ENCODE measurements around the gene PSMG3.

PSMG3 gene

GRCh38 chr7:1545417-1546246 lies 24.2 kb downstream of the PSMG3 start:
- peaks cover 1% of the 10 kb centered on the region for H3K36me3 ChIP-seq (ENCODE audit: control insufficient read depth, low read depth, low read length)
- no peaks in the 10 kb centered on the region for H3K9me3 ChIP-seq (ENCODE audit: control insufficient read depth, low read depth, low read length)
- H3K27me3 ChIP-seq (ENCODE audit: control insufficient read depth, insufficient read depth, low read length) = no peaks in the 10 kb centered on the region
- H3K4me1 ChIP-seq (ENCODE audit: control insufficient read depth, low read depth, low read length) = no peaks in the 10 kb centered on the region
- H3K9ac ChIP-seq (ENCODE audit: low read length) = no peak overlapping the region
- no peak overlapping the region for H3K4me3 ChIP-seq (ENCODE audit: low read length)
- H3K27ac ChIP-seq (ENCODE audit: low read length) = no peak overlapping the region

- Histone ChIP-seq H3K4me1 (ENCODE audit: control insufficient read depth, low read depth, low read length) (no peaks in the 10 kb centered on the region), H3K4me3 (ENCODE audit: low read length) (no peak overlapping the region), H3K36me3 (ENCODE audit: control insufficient read depth, low read depth, low read length) (peaks cover 4% of the 10 kb centered on the region), H3K9me3 (ENCODE audit: control insufficient read depth, low read depth, low read length) (no peaks in the 10 kb centered on the region), H3K9ac (ENCODE audit: low read length) (no peak overlapping the region), H3K27me3 (ENCODE audit: control insufficient read depth, insufficient read depth, low read length) (no peaks in the 10 kb centered on the region), H3K27ac (ENCODE audit: low read length) (no peak overlapping the region)
Measured at GRCh38 chr7:1544896-1545416, 24.9 kb downstream of the PSMG3 start.

DNA sequence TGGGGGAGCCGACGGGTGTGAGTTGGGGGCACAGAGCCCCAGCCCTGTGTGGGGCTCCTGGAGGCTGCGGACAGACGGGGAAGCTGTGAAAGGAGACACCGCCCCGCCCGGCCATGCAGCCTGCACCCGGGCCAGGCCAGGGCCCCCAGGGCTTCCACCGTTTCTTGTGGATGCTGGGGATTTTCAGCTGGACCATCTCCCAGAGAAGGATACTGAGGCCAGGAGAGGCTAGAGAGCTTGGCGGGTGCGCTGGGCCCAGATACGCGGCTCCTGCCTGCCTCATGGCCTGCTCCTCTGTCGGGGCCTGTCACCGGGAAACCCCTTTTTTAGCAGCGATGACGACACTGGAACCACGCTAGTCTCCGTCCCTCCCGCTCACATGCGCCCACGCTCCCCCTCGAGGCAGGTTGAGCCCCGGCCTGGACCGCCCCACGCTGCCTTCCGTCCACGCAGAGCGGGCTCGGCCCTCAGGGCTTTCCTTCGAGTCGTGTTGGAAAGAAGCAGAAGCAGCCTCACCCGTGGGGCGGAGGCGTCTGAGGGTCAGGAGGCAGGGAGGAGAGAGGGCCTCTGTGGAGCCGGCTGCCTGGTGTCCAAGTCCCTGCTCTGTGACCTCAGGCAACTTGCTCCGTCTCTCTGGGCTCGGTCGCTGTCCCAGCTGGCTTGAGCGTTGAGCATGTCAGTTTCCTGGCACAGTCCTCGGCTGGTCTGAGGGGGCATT lies 25.5 kb downstream of the PSMG3 start:
- Histone ChIP-seq H3K27ac (ENCODE audit: low read length) (no peak overlapping the region), H3K9me3 (ENCODE audit: control insufficient read depth, low read depth, low read length) (no peaks in the 10 kb centered on the region), H3K36me3 (ENCODE audit: control insufficient read depth, low read depth, low read length) (peaks cover 4% of the 10 kb centered on the region), H3K27me3 (ENCODE audit: control insufficient read depth, insufficient read depth, low read length) (no peaks in the 10 kb centered on the region), H3K4me3 (ENCODE audit: low read length) (no peak overlapping the region), H3K9ac (ENCODE audit: low read length) (no peak overlapping the region), H3K4me1 (ENCODE audit: control insufficient read depth, low read depth, low read length) (no peaks in the 10 kb centered on the region)

DNA sequence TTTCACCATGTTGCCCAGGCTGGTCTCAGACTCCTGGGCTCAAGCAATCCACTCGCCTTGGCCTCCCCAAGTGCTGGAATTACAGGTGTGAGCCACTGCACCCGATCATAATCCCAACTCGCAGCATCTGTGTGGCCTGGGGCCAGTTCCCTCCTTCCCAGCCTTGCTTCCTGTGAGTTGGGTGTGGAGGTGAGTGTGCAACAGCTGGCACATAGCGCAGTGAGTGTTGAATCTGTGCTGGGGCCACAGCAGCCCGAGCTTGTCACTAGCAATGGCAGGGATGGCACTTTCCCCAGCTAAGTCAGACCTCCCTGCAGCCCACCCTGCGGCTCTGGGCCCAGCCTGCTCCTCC lies 26.0 kb downstream of the PSMG3 start:
- Histone ChIP-seq H3K27me3 (ENCODE audit: control insufficient read depth, insufficient read depth, low read length) (no peaks in the 10 kb centered on the region), H3K36me3 (ENCODE audit: control insufficient read depth, low read depth, low read length) (peaks cover 4% of the 10 kb centered on the region), H3K4me3 (ENCODE audit: low read length) (no peak overlapping the region), H3K4me1 (ENCODE audit: control insufficient read depth, low read depth, low read length) (no peaks in the 10 kb centered on the region), H3K9me3 (ENCODE audit: control insufficient read depth, low read depth, low read length) (no peaks in the 10 kb centered on the region), H3K9ac (ENCODE audit: low read length) (no peak overlapping the region), H3K27ac (ENCODE audit: low read length) (no peak overlapping the region)

GRCh38 chr7:1542841-1543747 lies 26.7 kb downstream of the PSMG3 start:
- Histone ChIP-seq H3K27ac (ENCODE audit: low read length) (no peak overlapping the region), H3K9ac (ENCODE audit: low read length) (no peak overlapping the region), H3K36me3 (ENCODE audit: control insufficient read depth, low read depth, low read length) (peaks cover 4% of the 10 kb centered on the region), H3K4me1 (ENCODE audit: control insufficient read depth, low read depth, low read length) (no peaks in the 10 kb centered on the region), H3K27me3 (ENCODE audit: control insufficient read depth, insufficient read depth, low read length) (no peaks in the 10 kb centered on the region), H3K4me3 (ENCODE audit: low read length) (no peak overlapping the region), H3K9me3 (ENCODE audit: control insufficient read depth, low read depth, low read length) (no peaks in the 10 kb centered on the region)

- no peaks in the 10 kb centered on the region for H3K9me3 ChIP-seq (ENCODE audit: control insufficient read depth, low read depth, low read length)
- peaks cover 6% of the 10 kb centered on the region for H3K4me1 ChIP-seq (ENCODE audit: control insufficient read depth, low read depth, low read length)
- H3K4me3 ChIP-seq (ENCODE audit: low read length) = no peak overlapping the region
- H3K27me3 ChIP-seq (ENCODE audit: control insufficient read depth, insufficient read depth, low read length) = no peaks in the 10 kb centered on the region
- H3K36me3 ChIP-seq (ENCODE audit: control insufficient read depth, low read depth, low read length) = peaks cover 4% of the 10 kb centered on the region
- no peak overlapping the region for H3K9ac ChIP-seq (ENCODE audit: low read length)
- no peak overlapping the region for H3K27ac ChIP-seq (ENCODE audit: low read length)
Measured at GRCh38 chr7:1542329-1542728, 27.5 kb downstream of the PSMG3 start.

GRCh38 chr7:1541431-1542162 lies 28.2 kb downstream of the PSMG3 start:
- H3K9me3 ChIP-seq (ENCODE audit: control insufficient read depth, low read depth, low read length) = no peaks in the 10 kb centered on the region
- no peak overlapping the region for H3K9ac ChIP-seq (ENCODE audit: low read length)
- H3K27ac ChIP-seq (ENCODE audit: low read length) = no peak overlapping the region
- peaks cover 11% of the 10 kb centered on the region for H3K4me1 ChIP-seq (ENCODE audit: control insufficient read depth, low read depth, low read length)
- peaks cover 4% of the 10 kb centered on the region for H3K36me3 ChIP-seq (ENCODE audit: control insufficient read depth, low read depth, low read length)
- H3K4me3 ChIP-seq (ENCODE audit: low read length) = no peak overlapping the region
- no peaks in the 10 kb centered on the region for H3K27me3 ChIP-seq (ENCODE audit: control insufficient read depth, insufficient read depth, low read length)

- Histone ChIP-seq H3K9me3 (ENCODE audit: control insufficient read depth, low read depth, low read length) (no peaks in the 10 kb centered on the region), H3K36me3 (ENCODE audit: control insufficient read depth, low read depth, low read length) (peaks cover 4% of the 10 kb centered on the region), H3K4me3 (ENCODE audit: low read length) (no peak overlapping the region), H3K4me1 (ENCODE audit: control insufficient read depth, low read depth, low read length) (peaks cover 16% of the 10 kb centered on the region), H3K9ac (ENCODE audit: low read length) (no peak overlapping the region), H3K27ac (ENCODE audit: low read length) (no peak overlapping the region), H3K27me3 (ENCODE audit: control insufficient read depth, insufficient read depth, low read length) (no peaks in the 10 kb centered on the region)
Measured at GRCh38 chr7:1540776-1541271, 29.0 kb downstream of the PSMG3 start.

GRCh38 chr7:1539882-1540775 lies 29.7 kb downstream of the PSMG3 start:
- no peaks in the 10 kb centered on the region for H3K9me3 ChIP-seq (ENCODE audit: control insufficient read depth, low read depth, low read length)
- H3K4me3 ChIP-seq (ENCODE audit: low read length) = no peak overlapping the region
- no peaks in the 10 kb centered on the region for H3K27me3 ChIP-seq (ENCODE audit: control insufficient read depth, insufficient read depth, low read length)
- H3K36me3 ChIP-seq (ENCODE audit: control insufficient read depth, low read depth, low read length) = peaks cover 4% of the 10 kb centered on the region
- H3K27ac ChIP-seq (ENCODE audit: low read length) = no peak overlapping the region
- H3K4me1 ChIP-seq (ENCODE audit: control insufficient read depth, low read depth, low read length) = peaks cover 16% of the 10 kb centered on the region
- no peak overlapping the region for H3K9ac ChIP-seq (ENCODE audit: low read length)

Data from iPS-18a (cell line).